ENCODE data around the gene FKBP11. TPM values are rescaled to one million over a fixed set of nuclear protein-coding genes. Genes with fewer than 3 reads are reported as not detected.
A peak's percentile ranks its signal among the peaks of the same experiment; 100 is the strongest.

The FKBP11 gene
- total and polyA plus RNA-seq, 2 of the 13 experiments (the other 11 are each of a cell fraction or from before 2014, with no cell fraction given): 15.5 to 19.4 TPM

GRCh38 chr12:48969833-48970701 lies 44.8 kb upstream of the FKBP11 start (continued):
- TF ChIP-seq SP4 (CRISPR knock-in tag; IDR thresholded peaks at IDR 0.05): no peak
- peak; percentile 27; the same call in 1 of the 2 replicates for TF ChIP-seq ZFP91 (CRISPR knock-in tag; IDR thresholded peaks at IDR 0.05; ENCODE audit: borderline replicate concordance)
- no peak for TF ChIP-seq ZSCAN20 (CRISPR knock-in tag; IDR thresholded peaks at IDR 0.05; ENCODE audit: borderline replicate concordance)
- TF ChIP-seq ZNF230 (CRISPR knock-in tag; IDR thresholded peaks at IDR 0.05): no peak
- no peak for TF ChIP-seq REPIN1 (CRISPR knock-in tag; IDR thresholded peaks at IDR 0.05; ENCODE audit: borderline replicate concordance, low read depth)
- peak; percentile 57; the same call in 1 of the 2 replicates for TF ChIP-seq ZNF770 (CRISPR knock-in tag; IDR thresholded peaks at IDR 0.05)
- no peak for TF ChIP-seq GATA4 (IDR thresholded peaks at IDR 0.05; ENCODE audit: borderline replicate concordance, low read depth)
- TF ChIP-seq HNRNPLL (IDR thresholded peaks at IDR 0.05; ENCODE audit: low read depth, low read length, poor library complexity, severe bottlenecking): peak; percentile 89
- no peak for TF ChIP-seq GTF3A (CRISPR knock-in tag; conservative IDR thresholded peaks at IDR 0.05)
- no peak for TF ChIP-seq ZNF280B (CRISPR knock-in tag; IDR thresholded peaks at IDR 0.05; ENCODE audit: borderline replicate concordance)
- no peak for TF ChIP-seq MLXIP (CRISPR knock-in tag; IDR thresholded peaks at IDR 0.05; ENCODE audit: borderline replicate concordance)
- TF ChIP-seq TEAD3 (CRISPR knock-in tag; optimal IDR thresholded peaks at IDR 0.05; ENCODE audit: borderline replicate concordance): no peak
- TF ChIP-seq MAX (IDR thresholded peaks at IDR 0.05): peak; percentile 30; the same call in 1 of the 2 replicates
- no peak for TF ChIP-seq SRSF9 (IDR thresholded peaks at IDR 0.05; ENCODE audit: borderline replicate concordance, insufficient read depth, low read depth, low read length, poor library complexity, severe bottlenecking)
- TF ChIP-seq ZNF253 (CRISPR knock-in tag; IDR thresholded peaks at IDR 0.05; ENCODE audit: borderline replicate concordance): no peak
- TF ChIP-seq KAT8 (CRISPR knock-in tag; IDR thresholded peaks at IDR 0.05): no peak
- no peak for TF ChIP-seq TBX2 (CRISPR knock-in tag; IDR thresholded peaks at IDR 0.05; ENCODE audit: borderline replicate concordance)
- TF ChIP-seq ZNF598 (CRISPR knock-in tag; IDR thresholded peaks at IDR 0.05; ENCODE audit: borderline replicate concordance): no peak
